ENCODE measurements around the gene CFAP141.
"Not testable (repeated sequence)": the region's sequence is repeated elsewhere in the genome, so short reads cannot be mapped to it uniquely, and the experiment has no call there.

Gene CFAP141

GRCh38 chr1:154206196-154206595 lies at the start of gene CFAP141:
CFAP141 (minus strand) TSS chr1:154206333; CDS start chr1:154206307, 26 bp downstream.
- H3K4me2 ChIP-seq: no peak within 1 kb of the TSS
- no peak for TF ChIP-seq Cebpa-rat (IDR thresholded peaks at IDR 0.05)
- H3K4me3 ChIP-seq: no peak within 1 kb of the TSS
- no peaks in the 10 kb centered on the region for H3K27me3 ChIP-seq
- no peak within 1 kb of the TSS for H3K27ac ChIP-seq
- H3K9me3 ChIP-seq: no peaks in the 10 kb centered on the region
- H4K20me1 ChIP-seq: peaks cover 39% of the 10 kb centered on the region
- H3K9ac ChIP-seq: no peak within 1 kb of the TSS; the same call in 1 of the 2 replicates
- no peaks in the 10 kb centered on the region for H3K4me1 ChIP-seq
- H3K36me3 ChIP-seq: peaks cover 69% of the 10 kb centered on the region

- no peaks in the 10 kb centered on the region for H3K9me3 ChIP-seq
- H3K4me1 ChIP-seq: no peaks in the 10 kb centered on the region
- H3K4me3 ChIP-seq: no peak overlapping the region
- H3K4me2 ChIP-seq: no peak overlapping the region
- no peak overlapping the region for H3K9ac ChIP-seq
- H3K27ac ChIP-seq: no peak overlapping the region
- peaks cover 100% of the 10 kb centered on the region for H3K36me3 ChIP-seq
- no peaks in the 10 kb centered on the region for H3K27me3 ChIP-seq
- no peak for TF ChIP-seq Cebpa-rat (IDR thresholded peaks at IDR 0.05)
- H4K20me1 ChIP-seq: peaks cover 71% of the 10 kb centered on the region
Observed at GRCh38 chr1:154253671-154254070, 47.5 kb upstream of the CFAP141 start.

- Histone ChIP-seq H4K20me1 (peaks cover 99% of the 10 kb centered on the region), H3K9ac (no peak overlapping the region), H3K4me1 (no peaks in the 10 kb centered on the region), H3K4me2 (no peak overlapping the region), H3K27me3 (no peaks in the 10 kb centered on the region), H3K9me3 (no peaks in the 10 kb centered on the region), H3K27ac (no peak overlapping the region), H3K4me3 (no peak overlapping the region), H3K36me3 (peaks cover 100% of the 10 kb centered on the region)
- no peak for TF ChIP-seq Cebpa-rat (IDR thresholded peaks at IDR 0.05)
Observed at GRCh38 chr1:154241703-154242351, 35.7 kb upstream of the CFAP141 start.

GRCh38 chr1:154240294-154240833 lies 34.2 kb upstream of the CFAP141 start:
- Histone ChIP-seq H3K4me2 (no peak overlapping the region), H3K36me3 (peaks cover 100% of the 10 kb centered on the region), H4K20me1 (peaks cover 99% of the 10 kb centered on the region), H3K4me3 (no peak overlapping the region), H3K9ac (no peak overlapping the region), H3K27ac (no peak overlapping the region), H3K4me1 (no peaks in the 10 kb centered on the region), H3K9me3 (no peaks in the 10 kb centered on the region), H3K27me3 (no peaks in the 10 kb centered on the region)
- TF ChIP-seq Cebpa-rat (IDR thresholded peaks at IDR 0.05): no peak

GRCh38 chr1:154239491-154239890 lies 33.4 kb upstream of the CFAP141 start:
- Histone ChIP-seq H3K9ac (no peak overlapping the region), H3K4me3 (no peak overlapping the region), H3K4me2 (no peak overlapping the region), H3K27me3 (no peaks in the 10 kb centered on the region), H3K9me3 (no peaks in the 10 kb centered on the region), H3K36me3 (peaks cover 100% of the 10 kb centered on the region), H3K27ac (no peak overlapping the region), H4K20me1 (peaks cover 100% of the 10 kb centered on the region), H3K4me1 (no peaks in the 10 kb centered on the region)
- TF ChIP-seq Cebpa-rat (IDR thresholded peaks at IDR 0.05): no peak

GRCh38 chr1:154237880-154238506 lies 31.9 kb upstream of the CFAP141 start:
- peaks cover 100% of the 10 kb centered on the region for H4K20me1 ChIP-seq
- H3K9ac ChIP-seq: no peak overlapping the region
- no peak overlapping the region for H3K27ac ChIP-seq
- no peaks in the 10 kb centered on the region for H3K9me3 ChIP-seq
- no peak overlapping the region for H3K4me3 ChIP-seq
- no peaks in the 10 kb centered on the region for H3K27me3 ChIP-seq
- peaks cover 100% of the 10 kb centered on the region for H3K36me3 ChIP-seq
- TF ChIP-seq Cebpa-rat (IDR thresholded peaks at IDR 0.05): no peak
- no peak overlapping the region for H3K4me2 ChIP-seq
- no peaks in the 10 kb centered on the region for H3K4me1 ChIP-seq

GRCh38 chr1:154237435-154237834 lies 31.3 kb upstream of the CFAP141 start:
- Histone ChIP-seq H3K9me3 (no peaks in the 10 kb centered on the region), H3K27me3 (no peaks in the 10 kb centered on the region), H3K4me3 (no peak overlapping the region), H3K9ac (no peak overlapping the region), H4K20me1 (peaks cover 100% of the 10 kb centered on the region), H3K27ac (no peak overlapping the region), H3K4me2 (no peak overlapping the region), H3K4me1 (no peaks in the 10 kb centered on the region), H3K36me3 (peaks cover 100% of the 10 kb centered on the region)
- TF ChIP-seq Cebpa-rat (IDR thresholded peaks at IDR 0.05): no peak

GRCh38 chr1:154236855-154237254 lies 30.7 kb upstream of the CFAP141 start:
- no peak overlapping the region for H3K4me3 ChIP-seq
- H3K4me2 ChIP-seq: no peak overlapping the region
- no peak for TF ChIP-seq Cebpa-rat (IDR thresholded peaks at IDR 0.05)
- H4K20me1 ChIP-seq: peaks cover 100% of the 10 kb centered on the region
- no peaks in the 10 kb centered on the region for H3K9me3 ChIP-seq
- H3K4me1 ChIP-seq: no peaks in the 10 kb centered on the region
- no peak overlapping the region for H3K9ac ChIP-seq
- H3K36me3 ChIP-seq: peaks cover 100% of the 10 kb centered on the region
- no peaks in the 10 kb centered on the region for H3K27me3 ChIP-seq
- no peak overlapping the region for H3K27ac ChIP-seq

- H3K4me1 ChIP-seq, H3K4me3 ChIP-seq, H3K27me3 ChIP-seq, H3K9ac ChIP-seq, H3K9me3 ChIP-seq, H3K27ac ChIP-seq, H3K4me2 ChIP-seq: not testable (repeated sequence)
- peaks cover 100% of the 10 kb centered on the region for H4K20me1 ChIP-seq
- peaks cover 100% of the 10 kb centered on the region for H3K36me3 ChIP-seq
Observed at GRCh38 chr1:154233127-154233526, 27.0 kb upstream of the CFAP141 start.

- not testable (repeated sequence) for H3K9ac ChIP-seq, H3K4me2 ChIP-seq, H3K4me3 ChIP-seq, H3K9me3 ChIP-seq, H3K27ac ChIP-seq, H3K27me3 ChIP-seq, H3K4me1 ChIP-seq
- Histone ChIP-seq H3K36me3 (peaks cover 100% of the 10 kb centered on the region), H4K20me1 (peaks cover 100% of the 10 kb centered on the region)
Observed at GRCh38 chr1:154231112-154231511, 25.0 kb upstream of the CFAP141 start.
